ENCODE data around the gene GRAMD1B.
A peak's percentile ranks its signal among the peaks of the same experiment; 100 is the strongest.

GRCh38 chr11:123511037-123511870 lies 81.2 kb downstream of the GRAMD1B start:
- TF ChIP-seq, protein P1, sequence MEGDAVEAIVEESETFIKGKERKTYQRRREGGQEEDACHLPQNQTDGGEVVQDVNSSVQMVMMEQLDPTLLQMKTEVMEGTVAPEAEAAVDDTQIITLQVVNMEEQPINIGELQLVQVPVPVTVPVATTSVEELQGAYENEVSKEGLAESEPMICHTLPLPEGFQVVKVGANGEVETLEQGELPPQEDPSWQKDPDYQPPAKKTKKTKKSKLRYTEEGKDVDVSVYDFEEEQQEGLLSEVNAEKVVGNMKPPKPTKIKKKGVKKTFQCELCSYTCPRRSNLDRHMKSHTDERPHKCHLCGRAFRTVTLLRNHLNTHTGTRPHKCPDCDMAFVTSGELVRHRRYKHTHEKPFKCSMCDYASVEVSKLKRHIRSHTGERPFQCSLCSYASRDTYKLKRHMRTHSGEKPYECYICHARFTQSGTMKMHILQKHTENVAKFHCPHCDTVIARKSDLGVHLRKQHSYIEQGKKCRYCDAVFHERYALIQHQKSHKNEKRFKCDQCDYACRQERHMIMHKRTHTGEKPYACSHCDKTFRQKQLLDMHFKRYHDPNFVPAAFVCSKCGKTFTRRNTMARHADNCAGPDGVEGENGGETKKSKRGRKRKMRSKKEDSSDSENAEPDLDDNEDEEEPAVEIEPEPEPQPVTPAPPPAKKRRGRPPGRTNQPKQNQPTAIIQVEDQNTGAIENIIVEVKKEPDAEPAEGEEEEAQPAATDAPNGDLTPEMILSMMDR (conservative IDR thresholded peaks at IDR 0.05; ENCODE audit: low read depth, low read length), result peak; percentile 96
- no peak for TF ChIP-seq EZH2 (IDR thresholded peaks at IDR 0.05; ENCODE audit: low read length, unreplicated experiment)
